Prostate gland (tissue), 2 donors: Measurements from ENCODE around the gene UBAC1.

Source experiments
- POLR2A ChIP-seq: fragments of 450-650 bp; IDR thresholded peaks from one replicate; pipeline ENCODE4 v1.6.1; 2016; ENCODE audit warnings: antibody characterized with exemption, mild to moderate bottlenecking
- POLR2AphosphoS5 ChIP-seq: sonication (generic); formaldehyde crosslinking; IDR thresholded peaks from one replicate; pipeline ENCODE4 v1.6.1; 2017; ENCODE audit warnings: antibody characterized with exemption
- TF ChIP-seq, protein P1 (sequence below), 4 experiments: fragments of 200-600 bp in 2 of 4; fragments of 450-650 bp in 2 of 4; sonication (generic) in 2 of 4; IDR thresholded peaks; 1 replicate in 3 of 4; 2 replicates in 1 of 4; pipeline ENCODE4 v1.5.1; 2016 to 2019; ENCODE audit warnings: antibody characterized with exemption in 4 of 4, mild to moderate bottlenecking in 2 of 4, moderate library complexity in 2 of 4

DNA sequence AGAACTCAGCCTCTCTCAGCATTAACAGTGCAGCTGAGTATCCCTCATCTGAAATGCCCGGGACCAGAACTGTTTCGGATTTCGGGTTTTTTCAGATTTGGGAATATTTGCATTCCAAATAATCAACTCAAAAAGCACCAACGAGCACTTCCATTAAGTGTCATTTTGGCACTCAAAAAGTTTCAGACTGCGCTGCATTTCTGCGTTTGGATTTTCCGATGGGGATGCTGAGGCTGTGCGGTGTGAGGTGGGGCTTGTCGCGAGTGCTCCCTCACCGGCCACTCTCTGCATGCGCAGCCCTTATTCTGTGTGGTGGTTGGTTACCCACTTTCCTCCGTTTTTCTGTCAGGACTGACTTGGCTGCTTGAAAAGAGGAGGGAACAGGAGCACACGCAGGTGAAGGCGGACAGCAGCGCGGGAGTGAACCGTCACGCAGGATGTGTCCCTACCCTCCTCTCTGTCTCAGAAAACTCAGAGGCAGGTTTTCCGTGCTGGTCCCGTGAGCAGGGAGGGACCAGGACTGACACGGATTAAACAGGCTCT is 8.4 kb downstream of the UBAC1 start:
- TF ChIP-seq, protein P1, sequence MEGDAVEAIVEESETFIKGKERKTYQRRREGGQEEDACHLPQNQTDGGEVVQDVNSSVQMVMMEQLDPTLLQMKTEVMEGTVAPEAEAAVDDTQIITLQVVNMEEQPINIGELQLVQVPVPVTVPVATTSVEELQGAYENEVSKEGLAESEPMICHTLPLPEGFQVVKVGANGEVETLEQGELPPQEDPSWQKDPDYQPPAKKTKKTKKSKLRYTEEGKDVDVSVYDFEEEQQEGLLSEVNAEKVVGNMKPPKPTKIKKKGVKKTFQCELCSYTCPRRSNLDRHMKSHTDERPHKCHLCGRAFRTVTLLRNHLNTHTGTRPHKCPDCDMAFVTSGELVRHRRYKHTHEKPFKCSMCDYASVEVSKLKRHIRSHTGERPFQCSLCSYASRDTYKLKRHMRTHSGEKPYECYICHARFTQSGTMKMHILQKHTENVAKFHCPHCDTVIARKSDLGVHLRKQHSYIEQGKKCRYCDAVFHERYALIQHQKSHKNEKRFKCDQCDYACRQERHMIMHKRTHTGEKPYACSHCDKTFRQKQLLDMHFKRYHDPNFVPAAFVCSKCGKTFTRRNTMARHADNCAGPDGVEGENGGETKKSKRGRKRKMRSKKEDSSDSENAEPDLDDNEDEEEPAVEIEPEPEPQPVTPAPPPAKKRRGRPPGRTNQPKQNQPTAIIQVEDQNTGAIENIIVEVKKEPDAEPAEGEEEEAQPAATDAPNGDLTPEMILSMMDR (IDR thresholded peaks at IDR 0.05) = no peak
- TF ChIP-seq POLR2A (no peak), POLR2AphosphoS5 (no peak)
